GM18502 (cell line): ENCODE data around the gene ANAPC4.
A peak's percentile ranks its signal among the peaks of the same experiment; 100 is the strongest.
"Not testable (repeated sequence)": the region's sequence is repeated elsewhere in the genome, so short reads cannot be mapped to it uniquely, and the experiment has no call there.

ENCODE experiments used
- ATAC-seq: cut with Tn5 transposase; IDR thresholded peaks from one replicate; pipeline ENCODE4 v1.9.1; 2021; ENCODE audit warnings: mild to moderate bottlenecking; ENCODE audit not compliant: unreplicated experiment, poor library complexity

Gene ANAPC4

DNA sequence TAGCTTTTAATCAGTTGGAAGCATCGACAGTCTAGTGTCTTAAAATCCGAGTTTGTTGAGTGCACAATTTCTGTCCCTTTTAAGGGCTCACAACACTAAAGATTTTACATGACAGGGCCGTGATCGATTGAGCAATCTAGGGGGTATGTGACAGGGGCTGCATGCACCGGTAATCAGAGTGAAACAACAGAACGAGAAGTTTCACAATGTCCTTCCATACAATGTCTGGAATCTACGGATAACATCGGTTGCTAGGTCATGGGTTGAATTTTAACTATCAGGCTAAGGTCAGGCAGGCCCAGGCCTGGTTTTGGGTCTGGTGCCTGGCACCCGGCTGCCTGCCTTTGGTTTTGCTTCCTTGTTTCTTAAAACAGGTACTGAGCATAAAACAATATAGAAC, 4.5 kb upstream of the ANAPC4 start:
- ATAC-seq = not testable (repeated sequence)

DNA sequence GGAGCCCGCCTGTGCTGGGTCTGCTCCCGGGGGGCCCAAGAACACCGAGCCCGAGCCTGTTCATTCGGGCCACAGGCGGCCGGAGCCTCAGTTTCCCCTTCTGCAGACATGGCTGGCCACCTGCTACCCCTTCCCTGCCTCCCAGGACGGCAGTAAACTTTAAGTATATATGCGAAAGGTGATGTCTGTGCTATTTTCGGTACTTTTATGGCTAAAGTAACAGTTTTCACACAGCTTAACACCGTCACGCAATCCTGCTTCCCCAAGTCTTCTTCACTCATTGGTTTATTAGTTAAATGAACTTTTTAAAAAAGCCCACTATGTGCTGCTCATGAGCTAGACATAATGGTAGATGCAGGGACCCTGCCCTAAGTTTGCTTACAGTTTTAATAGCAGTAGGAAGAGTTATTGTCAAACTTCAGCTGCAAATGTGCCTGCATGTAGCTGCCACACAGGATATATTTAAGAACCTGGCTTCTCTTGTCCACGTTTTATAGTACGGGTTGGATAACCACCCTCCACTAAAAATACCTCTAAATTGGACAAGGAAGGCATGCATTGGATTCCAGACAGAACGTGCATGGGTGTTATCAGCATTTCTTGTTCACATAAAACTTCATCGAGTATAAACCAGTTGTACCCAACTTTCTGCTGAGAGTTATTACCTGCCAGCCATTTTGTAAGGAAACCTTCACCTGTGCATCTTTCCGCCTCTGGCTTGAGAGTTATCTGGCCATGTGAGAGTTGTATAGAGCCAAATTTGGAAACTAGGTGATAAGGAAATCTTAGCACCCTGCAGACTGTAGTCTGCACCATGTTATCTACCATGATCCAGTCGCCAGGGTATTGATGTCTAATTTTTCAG, 741 bp downstream of the ANAPC4 start:
- peak; percentile 27 for ATAC-seq

DNA sequence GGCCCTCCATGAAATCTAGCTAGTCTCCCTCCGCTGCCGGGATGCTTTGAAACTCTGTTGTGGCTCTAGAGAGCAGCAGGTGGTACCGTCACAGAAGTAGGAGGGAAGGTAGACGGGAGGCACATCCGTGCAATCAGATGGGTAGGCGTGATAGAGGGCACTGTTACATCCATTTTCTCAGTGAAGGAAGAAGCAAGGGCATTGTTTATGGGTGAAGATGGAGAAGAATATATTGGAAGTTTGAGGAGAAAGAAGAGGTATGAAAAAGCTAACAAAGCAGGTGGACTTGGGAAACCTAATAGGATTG, 1.3 kb downstream of the ANAPC4 start:
- no peak for ATAC-seq

DNA sequence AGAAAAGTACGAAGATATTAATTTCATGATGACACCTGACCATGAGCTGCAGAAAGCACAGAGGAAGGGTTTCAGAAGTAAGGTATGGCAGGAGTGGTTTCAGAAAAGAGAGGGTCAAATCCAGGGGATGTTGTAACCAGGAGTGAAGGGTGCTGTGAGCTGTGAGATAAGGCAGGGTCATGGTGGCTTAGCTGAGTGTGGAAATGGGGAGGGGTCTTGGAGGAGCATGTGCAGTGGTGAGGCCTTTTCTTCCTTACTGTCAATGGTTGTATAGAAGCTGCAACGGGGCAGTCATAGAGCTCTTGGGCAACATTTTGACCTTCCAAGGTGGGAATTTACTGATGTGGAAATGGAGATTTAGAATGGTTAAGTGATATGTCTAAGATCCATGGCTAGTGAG, 2.5 kb downstream of the ANAPC4 start:
- ATAC-seq = no peak

DNA sequence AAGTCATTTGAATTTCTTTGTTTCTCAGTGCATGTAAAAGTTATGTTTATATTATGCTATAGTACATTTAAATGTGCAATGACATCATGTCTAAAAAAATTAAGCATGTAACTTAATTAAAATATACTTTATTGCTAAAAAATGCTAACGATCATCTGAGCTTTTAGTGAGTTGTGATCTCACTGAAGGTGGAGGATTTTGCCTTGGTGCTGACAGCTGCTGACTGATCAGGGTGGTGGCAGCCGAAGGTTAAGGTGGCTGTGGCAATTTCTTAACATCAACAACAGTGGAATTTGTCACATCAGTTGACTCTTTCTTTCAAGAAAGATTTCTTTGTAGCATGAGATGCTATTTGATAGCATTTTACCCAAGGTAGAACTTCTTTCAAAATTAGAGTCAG, 6.6 kb downstream of the ANAPC4 start:
- ATAC-seq = no peak

DNA sequence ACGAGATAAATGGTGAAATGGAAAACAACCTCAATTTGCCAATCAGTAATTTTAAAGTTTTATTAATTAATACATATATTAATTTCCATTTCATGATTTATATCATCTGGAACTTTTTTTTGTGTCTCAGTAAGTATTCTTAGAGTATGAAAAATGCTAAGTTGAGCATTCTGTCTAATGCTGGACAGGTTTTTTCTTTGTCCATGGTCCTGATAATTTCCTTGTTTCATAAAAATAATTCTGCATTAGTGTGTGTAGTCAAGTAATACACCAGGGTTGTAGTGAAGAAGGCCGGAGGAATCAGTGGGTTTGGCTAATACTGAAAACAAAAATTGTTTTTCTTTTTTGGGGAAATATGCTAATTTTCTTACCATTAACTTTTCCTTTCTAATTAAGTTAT, 9.9 kb downstream of the ANAPC4 start:
- no peak for ATAC-seq

DNA sequence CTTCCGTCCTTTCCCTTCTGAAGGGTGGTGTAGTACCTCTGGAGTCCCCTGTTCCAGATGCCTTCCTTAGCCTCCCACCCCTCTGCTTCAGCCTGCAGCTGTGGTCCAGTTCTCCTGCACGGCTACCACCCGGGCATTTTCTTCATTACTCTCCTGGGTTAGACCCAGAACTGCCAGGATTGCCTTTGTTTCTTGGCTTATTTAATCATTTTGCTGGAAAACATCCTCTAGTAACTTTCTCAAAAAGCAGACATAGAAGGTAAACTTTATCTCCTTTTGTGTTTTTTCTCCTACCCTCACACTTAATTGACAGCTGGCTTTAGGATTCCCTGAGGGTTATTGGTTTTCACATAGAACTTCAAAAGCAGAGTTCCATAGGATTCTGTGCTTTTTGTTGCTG, 20.2 kb downstream of the ANAPC4 start:
- no peak for ATAC-seq

DNA sequence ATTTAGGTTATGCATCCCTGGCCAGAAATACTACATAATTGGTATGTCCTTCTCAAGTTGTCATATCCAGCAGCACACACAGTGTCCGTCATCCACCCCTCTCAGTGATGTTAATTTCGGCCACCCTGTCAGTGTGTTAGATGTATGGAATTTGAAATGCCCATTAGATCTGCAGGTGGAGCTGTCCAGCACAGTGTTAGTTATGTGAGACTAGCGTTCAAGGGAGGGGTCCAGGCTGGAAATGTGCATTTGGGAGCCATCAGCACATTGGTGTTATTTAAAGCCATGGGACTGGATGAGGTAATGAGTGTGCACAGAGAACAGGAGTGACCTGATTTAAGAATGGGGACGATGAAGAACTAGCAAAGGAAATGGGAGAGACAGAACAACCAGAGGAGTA, 22.4 kb downstream of the ANAPC4 start:
- no peak for ATAC-seq

DNA sequence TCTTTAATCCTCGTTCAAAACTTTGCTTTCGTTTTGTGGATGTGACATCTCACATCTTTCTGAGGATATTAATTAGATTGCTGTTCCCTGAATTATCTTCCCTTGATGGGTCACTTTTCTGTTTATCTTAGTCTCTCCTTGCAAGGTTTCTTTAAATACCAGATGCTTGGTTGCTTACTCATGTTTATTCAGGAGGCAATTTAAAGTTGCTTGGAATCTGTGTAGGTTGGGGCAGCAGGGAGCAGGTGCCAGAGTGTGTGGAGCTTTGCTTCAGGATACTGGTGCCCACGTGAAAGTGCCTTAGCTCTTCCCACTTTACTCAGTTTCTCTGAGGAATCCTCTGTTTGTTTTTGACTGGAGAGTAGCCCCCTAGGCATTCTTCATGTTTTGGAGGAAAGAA, 24.0 kb downstream of the ANAPC4 start:
- ATAC-seq = no peak

DNA sequence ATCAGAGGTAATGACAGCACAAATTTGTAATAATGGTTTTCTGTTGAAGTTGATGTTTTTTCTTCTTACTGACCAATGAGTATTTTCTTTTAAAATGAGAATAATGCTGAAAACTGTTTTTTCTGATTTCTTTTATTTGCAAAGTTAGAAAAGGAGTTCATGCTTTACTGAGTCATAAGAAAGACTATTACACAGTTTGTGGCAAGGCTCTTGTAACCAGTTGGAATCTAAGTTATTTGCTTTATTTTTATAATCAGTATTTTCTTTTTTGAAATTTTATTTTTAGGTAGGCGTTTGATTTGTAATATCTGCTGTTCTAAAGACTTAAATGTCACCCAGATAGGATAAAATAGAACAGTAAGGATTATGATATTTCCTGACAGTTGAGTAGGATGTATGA, 25.5 kb downstream of the ANAPC4 start:
- ATAC-seq = no peak

DNA sequence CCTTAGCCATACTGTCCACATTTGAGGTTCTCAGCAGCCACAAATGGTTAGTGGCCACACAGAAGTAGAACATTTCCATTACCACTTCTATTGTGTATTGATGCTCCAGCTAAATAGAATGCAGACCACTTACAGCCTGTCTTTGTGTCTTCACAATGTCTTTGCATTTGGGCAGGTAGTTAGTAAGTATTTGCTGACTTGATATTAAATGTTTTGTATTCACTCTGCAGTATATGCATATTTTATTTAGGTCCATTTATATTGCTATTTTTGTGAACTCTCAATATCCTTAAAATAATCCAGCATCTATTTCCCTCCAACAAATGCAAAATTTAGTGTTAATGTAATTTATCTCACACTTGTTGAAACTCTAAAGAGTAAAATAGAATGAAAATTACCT, 26.6 kb downstream of the ANAPC4 start:
- no peak for ATAC-seq

DNA sequence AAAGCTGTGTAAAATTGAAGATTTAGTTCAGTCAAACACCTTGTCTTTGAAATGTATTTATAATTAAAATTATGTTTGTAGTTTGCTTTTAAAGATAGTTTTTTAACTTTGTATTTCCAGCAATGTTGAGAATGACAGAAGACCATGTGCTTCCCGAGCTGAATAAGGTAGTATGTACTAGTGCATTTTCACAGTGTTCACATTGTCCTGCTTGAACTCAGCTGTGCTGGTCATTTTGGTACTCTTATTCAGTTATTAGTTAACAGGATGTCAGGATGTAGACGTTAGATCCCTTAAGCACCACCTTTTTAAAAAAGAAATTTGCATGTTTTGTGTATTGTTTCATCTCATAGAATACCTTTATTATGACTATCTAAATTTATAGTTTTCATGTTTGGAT, 28.4 kb downstream of the ANAPC4 start:
- ATAC-seq = no peak

DNA sequence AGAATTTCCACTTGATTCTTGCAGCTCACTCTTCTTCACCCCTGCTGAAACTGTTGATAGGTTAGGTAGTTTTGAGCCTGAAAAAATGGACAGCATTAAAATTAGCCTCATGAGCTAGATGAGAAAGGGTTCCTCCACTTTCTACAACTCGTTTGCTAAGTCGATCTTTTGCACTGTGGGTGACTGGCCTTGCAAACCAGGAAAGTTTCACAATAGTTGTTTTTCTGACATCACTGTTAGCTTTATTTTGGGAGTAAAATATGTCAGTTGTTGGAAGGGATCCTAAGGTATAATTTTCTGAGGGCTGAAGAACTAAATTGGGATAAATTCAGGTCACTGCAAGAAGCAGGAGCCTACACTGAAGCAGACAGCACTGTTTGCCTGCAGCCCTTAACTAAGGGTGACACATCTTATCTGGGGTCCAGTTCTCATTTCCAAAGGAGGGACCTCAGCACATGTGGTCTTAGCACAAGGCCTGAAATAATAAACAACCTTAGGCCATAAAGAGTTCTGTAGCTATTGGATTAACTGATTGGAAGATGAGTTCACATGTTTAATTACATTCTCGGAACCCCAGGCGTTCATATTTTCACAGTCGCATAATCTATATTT, 29.1 kb downstream of the ANAPC4 start:
- ATAC-seq = no peak

DNA sequence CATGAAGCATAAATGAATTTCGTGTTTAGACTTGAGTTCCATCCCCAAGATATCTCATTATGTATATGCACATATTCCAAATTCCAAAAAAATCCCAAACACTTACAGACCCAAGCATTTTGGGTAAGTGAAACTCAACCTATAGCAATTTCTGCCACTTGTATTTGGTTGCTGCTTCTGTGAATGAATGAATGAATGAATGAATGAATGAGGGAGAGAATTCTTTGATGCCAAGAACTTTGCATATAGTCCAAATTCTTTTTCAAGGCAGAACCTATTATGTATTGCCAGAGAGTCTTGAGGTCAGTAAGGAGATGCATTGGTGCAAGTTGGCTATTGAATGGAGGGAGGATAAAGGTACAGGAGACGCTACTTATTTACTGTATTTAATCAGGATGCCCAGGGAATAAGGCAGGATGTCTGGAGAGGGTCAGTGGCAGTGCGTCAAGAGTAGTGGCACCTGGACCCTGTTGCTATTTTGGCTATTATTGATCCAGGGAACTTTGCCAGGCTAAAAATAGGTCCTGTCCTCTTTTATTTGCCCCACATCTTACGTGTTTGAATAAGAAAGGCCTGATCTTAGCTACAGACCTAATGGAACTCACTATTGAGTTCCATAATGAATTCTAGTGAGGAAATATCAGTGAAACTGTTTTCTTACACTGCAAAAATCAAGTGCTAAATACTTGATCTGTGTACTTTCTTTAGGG, 33.9 kb downstream of the ANAPC4 start:
- ATAC-seq = no peak

DNA sequence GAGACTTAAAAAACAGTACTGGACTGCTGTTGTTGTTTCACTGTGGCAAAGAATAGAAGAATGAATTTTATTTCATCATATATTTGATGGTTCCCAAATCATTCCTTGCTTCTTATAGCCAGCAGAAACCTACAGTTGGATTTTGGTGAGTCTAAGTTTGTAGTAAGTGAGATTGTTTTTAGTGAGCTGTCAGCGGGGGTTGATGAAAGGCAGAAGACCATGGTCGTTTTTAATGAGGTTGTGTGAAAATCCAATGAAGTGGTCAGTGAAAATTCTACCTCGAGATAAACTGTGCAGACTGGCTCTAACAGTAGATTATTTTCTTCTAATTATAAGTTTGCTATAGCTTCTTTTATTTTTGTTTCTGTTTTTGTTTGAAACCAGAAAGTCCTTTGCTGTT, 36.2 kb downstream of the ANAPC4 start:
- no peak for ATAC-seq

DNA sequence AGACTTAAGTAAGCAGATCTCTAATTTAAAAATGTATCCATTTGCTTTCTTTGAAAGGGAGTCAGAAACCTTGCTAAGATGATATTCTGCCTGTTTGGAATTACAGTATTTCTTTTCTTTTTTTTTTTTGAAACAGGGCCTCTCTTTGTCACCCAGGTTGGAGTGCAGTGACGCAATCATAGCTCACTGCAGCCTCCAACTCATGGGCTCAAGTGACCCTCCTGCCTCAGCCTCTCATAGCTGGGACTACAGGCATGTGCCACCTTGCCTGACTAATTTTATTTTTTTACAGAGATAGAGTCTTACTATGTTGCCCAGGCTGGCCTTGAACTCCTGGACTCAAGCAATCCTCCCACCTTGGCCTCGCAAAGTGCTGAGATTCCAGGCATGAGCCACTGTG, 40.0 kb downstream of the ANAPC4 start:
- ATAC-seq = no peak

DNA sequence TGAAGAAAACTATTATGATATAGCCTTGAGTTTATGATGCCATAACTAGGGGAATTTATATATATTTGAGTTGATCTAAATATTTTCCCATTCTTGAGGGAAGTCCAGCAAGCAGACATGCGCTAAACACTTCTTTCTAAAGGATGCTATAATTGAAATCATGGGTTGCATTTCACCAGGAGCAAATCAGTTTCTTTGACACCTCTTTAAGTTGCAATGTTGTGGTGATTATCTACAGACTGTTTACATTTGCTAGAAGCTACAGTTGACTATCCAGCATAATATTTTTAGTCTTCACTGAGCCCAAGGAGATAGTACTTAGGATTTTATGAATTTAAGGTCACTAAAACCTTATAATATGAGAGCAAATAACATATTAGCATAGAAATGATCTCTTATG, 43.9 kb downstream of the ANAPC4 start:
- no peak for ATAC-seq

DNA sequence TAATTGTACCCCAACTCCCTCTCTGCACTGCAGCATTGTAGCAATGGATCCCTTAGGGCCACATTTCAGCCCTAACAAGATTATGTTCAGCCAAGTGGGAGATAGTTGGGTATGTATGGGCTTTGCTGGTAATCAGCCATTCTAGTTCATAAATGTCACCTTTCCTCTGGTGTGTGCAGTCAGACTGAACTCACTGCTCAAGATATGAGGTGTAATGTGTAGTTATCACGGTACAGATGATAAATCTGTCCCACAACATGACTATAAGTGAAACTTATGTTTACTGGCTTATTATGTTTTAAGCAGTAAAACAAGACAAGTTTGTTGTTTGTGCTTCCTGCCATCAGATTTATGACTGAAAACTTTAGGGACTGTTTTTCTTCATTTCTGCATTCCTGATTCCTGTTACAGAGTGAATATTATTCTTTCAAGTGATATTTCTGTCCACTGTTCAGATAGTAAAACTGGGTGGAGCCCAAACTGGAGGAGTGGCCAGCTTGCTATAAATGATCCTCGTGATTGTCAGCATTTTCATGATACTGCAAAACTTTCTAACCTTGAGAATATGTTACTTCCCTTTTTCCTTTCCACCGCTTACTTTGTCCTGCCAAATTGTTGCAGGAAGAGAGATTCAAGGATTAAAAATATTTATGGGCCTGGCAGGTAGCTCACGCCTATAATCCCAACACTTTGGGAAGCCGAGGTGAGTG, 44.9 kb downstream of the ANAPC4 start:
- ATAC-seq = peak; percentile 54

DNA sequence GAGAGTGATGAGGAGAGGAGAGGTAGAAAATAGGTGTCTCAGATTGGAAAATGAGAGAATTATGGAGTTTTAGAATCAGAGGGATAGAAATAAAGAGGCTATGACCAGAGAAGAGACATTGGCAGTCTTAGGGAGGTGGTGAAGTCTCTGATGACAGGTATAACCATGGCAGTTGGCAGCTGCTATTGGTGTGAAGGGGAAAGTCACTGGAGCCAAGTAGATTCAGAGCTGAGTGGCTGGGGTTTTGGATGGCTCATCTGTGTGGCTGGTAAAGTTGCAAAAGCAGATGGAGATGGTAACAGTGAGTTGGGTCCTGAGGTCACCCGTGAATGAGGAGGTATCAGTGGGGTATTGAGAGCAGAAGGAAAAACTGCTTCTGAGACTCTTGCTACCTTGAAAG, 46.5 kb downstream of the ANAPC4 start:
- no peak for ATAC-seq

DNA sequence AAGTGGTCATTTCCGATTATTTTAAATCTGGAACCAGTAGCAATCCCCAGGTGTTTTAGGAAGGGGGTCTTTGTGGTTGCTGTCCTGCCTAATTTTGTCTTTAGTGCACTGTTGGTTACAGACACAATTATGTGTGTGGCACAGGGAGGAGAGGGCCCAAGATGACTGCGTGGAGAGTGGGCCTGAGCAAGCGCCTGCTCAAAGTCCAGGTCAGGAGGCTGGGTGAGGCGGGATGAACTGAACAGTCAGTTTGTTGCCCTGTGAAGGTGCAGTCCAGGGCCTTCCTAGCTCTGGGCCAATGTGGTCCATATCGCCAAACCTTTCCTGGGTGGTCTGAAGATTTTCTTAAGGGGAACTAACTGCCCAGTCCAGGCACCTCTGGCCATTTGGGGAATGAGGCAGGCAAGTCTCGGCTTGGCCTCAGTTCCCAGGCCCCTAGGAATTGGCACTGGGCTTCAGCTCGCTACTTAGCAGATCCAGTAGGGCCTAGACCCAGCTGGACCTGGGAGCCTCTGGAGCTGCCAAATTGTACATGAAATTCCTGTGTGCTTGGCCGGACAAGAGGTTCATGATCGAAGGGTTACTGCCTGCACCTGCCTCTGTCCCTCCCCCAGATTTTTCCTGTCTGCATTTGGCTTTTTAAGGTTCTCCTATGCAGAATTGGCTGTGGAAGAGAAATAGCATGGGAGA, 47.6 kb downstream of the ANAPC4 start:
- no peak for ATAC-seq
